COLO668 (cell line): ENCODE results near the gene RCC1.
A peak's percentile ranks its signal among the peaks of the same experiment; 100 is the strongest.
"Not testable (repeated sequence)": the region's sequence is repeated elsewhere in the genome, so short reads cannot be mapped to it uniquely, and the experiment has no call there.

Experiments used
- DNase-seq: peaks from one replicate; lab custom pipeline; 2025; ENCODE audit not compliant: unreplicated experiment; lab: John Stamatoyannopoulos, UW

RCC1 gene

DNA sequence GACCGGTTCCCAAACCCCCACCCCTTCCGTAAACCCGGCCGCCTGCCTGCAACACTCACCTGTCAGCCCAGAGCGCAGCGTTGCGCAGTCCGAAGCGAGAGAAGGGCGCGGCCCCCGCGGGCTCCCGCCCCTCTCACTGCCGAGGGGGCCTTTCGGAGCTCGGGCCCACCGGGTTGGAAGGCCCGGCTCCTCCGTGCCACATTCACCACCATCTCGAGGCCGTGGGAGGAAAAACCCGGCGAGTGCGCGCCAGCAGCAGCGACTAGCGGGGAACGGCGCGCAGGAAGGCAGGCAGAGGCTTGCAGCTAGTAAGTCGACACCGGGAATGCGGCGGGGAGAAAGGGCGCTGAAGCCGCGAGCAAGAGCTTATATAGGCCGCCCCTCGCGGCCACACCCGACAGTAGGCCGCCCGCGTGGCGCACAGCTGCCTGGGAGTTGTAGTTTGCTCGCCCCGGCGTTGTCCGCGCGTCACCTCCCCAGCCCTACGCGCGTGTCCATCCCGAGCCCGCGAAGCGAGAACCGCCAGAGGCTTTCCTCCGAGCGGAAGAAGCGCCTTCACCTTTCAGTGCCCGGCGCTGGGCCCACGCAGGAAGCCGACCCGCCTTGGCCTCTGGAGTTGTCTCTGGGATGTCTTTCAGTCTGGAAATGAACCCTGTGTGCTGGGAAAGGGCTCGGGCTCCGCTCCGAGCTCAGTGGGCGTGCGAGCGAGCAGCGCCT is 75.8 kb downstream of the RCC1 start:
- DNase-seq = peak; percentile 100

DNA sequence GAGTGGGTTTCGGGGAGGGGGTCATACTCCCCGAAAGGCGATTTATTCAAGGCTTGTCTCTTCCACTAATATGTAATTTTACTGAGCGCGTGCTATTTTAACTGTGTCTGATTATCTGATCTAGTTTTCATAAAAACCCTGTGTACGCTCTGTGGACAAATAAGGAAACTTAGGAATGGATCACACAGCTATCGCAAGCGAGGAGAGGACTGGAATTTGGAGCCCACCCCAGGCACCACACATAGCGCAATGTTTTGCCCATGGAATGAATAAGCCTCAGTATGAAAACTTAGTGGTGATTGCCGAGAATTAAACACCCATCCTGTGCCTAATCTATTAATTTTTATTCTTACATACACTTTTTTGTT is 76.4 kb downstream of the RCC1 start:
- peak; percentile 55 for DNase-seq

DNA sequence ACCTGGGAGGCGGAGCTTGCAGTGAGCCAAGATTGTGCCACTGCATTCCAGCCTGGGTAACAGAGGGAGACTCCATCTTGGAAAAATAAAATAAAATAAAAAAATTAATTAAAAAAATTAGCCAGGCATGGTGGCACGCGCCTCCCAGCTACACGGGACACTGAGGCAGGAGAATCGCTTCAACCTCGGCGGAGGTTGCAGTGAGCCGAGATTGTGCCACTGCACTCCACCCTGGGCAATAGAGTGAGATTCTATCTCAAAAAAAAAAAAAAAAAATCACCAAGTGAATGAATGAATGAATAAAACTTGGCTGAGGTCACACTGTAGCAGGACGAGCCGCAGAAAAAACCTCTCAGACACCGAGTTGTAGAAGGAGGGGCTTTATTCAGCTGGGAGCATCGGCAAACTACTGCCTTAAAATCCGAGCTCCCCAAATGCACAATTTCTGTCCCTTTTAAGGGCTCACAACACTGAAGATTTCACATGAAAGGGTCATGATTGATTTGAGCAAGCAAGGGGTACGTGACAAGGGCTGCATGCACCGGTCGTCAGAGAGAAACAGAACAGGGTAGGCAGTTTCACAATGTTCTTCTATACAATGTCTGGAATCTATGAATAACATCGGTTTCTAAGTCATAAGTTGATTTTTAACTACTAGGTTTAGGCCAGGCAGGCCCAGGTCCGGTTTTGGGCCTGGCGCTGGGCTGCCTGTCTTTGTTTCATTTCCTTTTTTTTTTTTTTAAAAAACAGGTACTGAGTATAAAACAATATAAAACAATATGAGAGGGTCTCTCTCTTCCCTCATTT is 80.9 kb downstream of the RCC1 start:
- not testable (repeated sequence) for DNase-seq
